Mucosa of gallbladder (tissue), 1 donor: ENCODE results near the gene CD164L2. TPM values are rescaled to one million over a fixed set of nuclear protein-coding genes. Genes with fewer than 3 reads are reported as not detected.
A peak's percentile ranks its signal among the peaks of the same experiment; 100 is the strongest.

ENCODE experiments used
- DNase-seq: peaks from one replicate; pipeline ENCODE4 v3.0.0-alpha.2; 2020; ENCODE audit warnings: low spot score
- total RNA-seq: library from RNA; stranded (reverse); gene quantifications from one replicate; pipeline ENCODE4 v1.2.1, GENCODE V29; 2021
- donor health status: DM: no; HTN: no; CAD: no.

CD164L2 gene
- total RNA-seq, 1 donor from 2014 or later = 5.4 TPM

GRCh38 chr1:27363766-27364695 lies 19.1 kb downstream of the CD164L2 start:
- DNase-seq = no peak

GRCh38 chr1:27361553-27361952 lies 21.6 kb downstream of the CD164L2 start:
- DNase-seq = no peak

GRCh38 chr1:27361044-27361402 lies 22.1 kb downstream of the CD164L2 start:
- DNase-seq = no peak

GRCh38 chr1:27360159-27361043 lies 22.7 kb downstream of the CD164L2 start:
- DNase-seq = no peak

- no peak for DNase-seq
Measured at GRCh38 chr1:27359822-27360158, 23.3 kb downstream of the CD164L2 start.

GRCh38 chr1:27358928-27359313 lies 24.2 kb downstream of the CD164L2 start:
- DNase-seq = no peak

- no peak for DNase-seq
Measured at GRCh38 chr1:27358038-27358927, 24.9 kb downstream of the CD164L2 start.

GRCh38 chr1:27357281-27358037 lies 25.7 kb downstream of the CD164L2 start:
- peak; percentile 64 for DNase-seq

- DNase-seq = peak; percentile 58
Measured at GRCh38 chr1:27356619-27357280, 26.4 kb downstream of the CD164L2 start.

- no peak for DNase-seq
Measured at GRCh38 chr1:27356277-27356618, 26.9 kb downstream of the CD164L2 start.

- DNase-seq = no peak
Measured at GRCh38 chr1:27355683-27356082, 27.4 kb downstream of the CD164L2 start.

- no peak for DNase-seq
Measured at GRCh38 chr1:27353629-27354028, 29.5 kb downstream of the CD164L2 start.

- no peak for DNase-seq
Measured at GRCh38 chr1:27353166-27353565, 30.0 kb downstream of the CD164L2 start.

GRCh38 chr1:27351541-27352107 lies 31.5 kb downstream of the CD164L2 start:
- DNase-seq = no peak

- DNase-seq = no peak
Measured at GRCh38 chr1:27350663-27351540, 32.2 kb downstream of the CD164L2 start.

- DNase-seq = peak; percentile 64
Measured at GRCh38 chr1:27349784-27350662, 33.1 kb downstream of the CD164L2 start.

GRCh38 chr1:27348861-27349783 lies 34.0 kb downstream of the CD164L2 start:
- peak; percentile 68 for DNase-seq
